Effector CD8-positive, alpha-beta T cell (primary cell): Measurements from ENCODE around the gene SLC44A4.
A peak's percentile ranks its signal among the peaks of the same experiment; 100 is the strongest.

Experiments used
- DNase-seq: peaks from one replicate; lab custom pipeline; 2025; lab: John Stamatoyannopoulos, UW

Gene SLC44A4

GRCh38 chr6:31901415-31901952 lies 22.7 kb upstream of the SLC44A4 start:
- DNase-seq = no peak

GRCh38 chr6:31900917-31901414 lies 22.2 kb upstream of the SLC44A4 start:
- DNase-seq = no peak

- no peak for DNase-seq
Observed at GRCh38 chr6:31899882-31900722, 21.3 kb upstream of the SLC44A4 start.

- DNase-seq = no peak
Observed at GRCh38 chr6:31899215-31899614, 20.4 kb upstream of the SLC44A4 start.

GRCh38 chr6:31898383-31899011 lies 19.7 kb upstream of the SLC44A4 start:
- no peak for DNase-seq

GRCh38 chr6:31897612-31898382 lies 19.0 kb upstream of the SLC44A4 start, which contains the start of gene EHMT2:
EHMT2 (minus strand) TSS chr6:31897698; CDS start chr6:31897677, 21 bp downstream.
- DNase-seq = peak; percentile 70

- no peak for DNase-seq
Observed at GRCh38 chr6:31896856-31897611, 18.2 kb upstream of the SLC44A4 start.

- DNase-seq = no peak
Observed at GRCh38 chr6:31896493-31896855, 17.7 kb upstream of the SLC44A4 start.

GRCh38 chr6:31892821-31893220 lies 14.0 kb upstream of the SLC44A4 start:
- DNase-seq = no peak

GRCh38 chr6:31889331-31889972 lies 10.7 kb upstream of the SLC44A4 start:
- no peak for DNase-seq

GRCh38 chr6:31888276-31889258 lies 9.8 kb upstream of the SLC44A4 start:
- DNase-seq = peak; percentile 44

GRCh38 chr6:31887173-31888007 lies 8.6 kb upstream of the SLC44A4 start:
- DNase-seq = no peak

GRCh38 chr6:31886541-31886991 lies 7.8 kb upstream of the SLC44A4 start:
- DNase-seq = no peak

GRCh38 chr6:31884528-31885035 lies 5.8 kb upstream of the SLC44A4 start:
- no peak for DNase-seq

GRCh38 chr6:31883676-31884075 lies 4.9 kb upstream of the SLC44A4 start:
- no peak for DNase-seq

- DNase-seq = no peak
Observed at GRCh38 chr6:31882344-31882743, 3.5 kb upstream of the SLC44A4 start.

GRCh38 chr6:31881136-31881859 lies 2.5 kb upstream of the SLC44A4 start:
- no peak for DNase-seq

GRCh38 chr6:31880616-31881015 lies 1.8 kb upstream of the SLC44A4 start:
- no peak for DNase-seq
